NCI-H1105 (cell line): ENCODE measurements around the gene LYPD8.

Experiments used
- DNase-seq: peaks from one replicate; lab custom pipeline; 2025; lab: John Stamatoyannopoulos, UW

The LYPD8 gene

DNA sequence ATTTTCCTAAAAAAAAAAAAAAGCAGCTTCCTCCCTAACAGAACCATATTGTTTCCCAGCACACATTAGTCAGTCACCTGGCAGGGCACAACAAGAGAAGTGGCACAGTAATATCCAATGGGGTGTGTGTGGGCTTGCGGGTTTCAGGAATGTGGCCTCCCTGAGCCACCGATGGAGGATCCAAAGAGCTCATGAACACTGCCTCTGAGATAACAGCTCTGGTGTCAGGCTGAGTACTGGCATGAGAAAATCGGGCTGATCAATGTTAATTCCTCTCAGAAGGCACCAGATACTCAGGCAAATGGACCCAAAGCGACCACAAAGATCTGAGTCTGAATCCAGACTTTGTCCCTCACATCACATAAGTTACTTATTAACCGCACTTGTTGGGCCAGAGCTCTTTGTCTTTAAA is 2.2 kb upstream of the LYPD8 start:
- no peak for DNase-seq

DNA sequence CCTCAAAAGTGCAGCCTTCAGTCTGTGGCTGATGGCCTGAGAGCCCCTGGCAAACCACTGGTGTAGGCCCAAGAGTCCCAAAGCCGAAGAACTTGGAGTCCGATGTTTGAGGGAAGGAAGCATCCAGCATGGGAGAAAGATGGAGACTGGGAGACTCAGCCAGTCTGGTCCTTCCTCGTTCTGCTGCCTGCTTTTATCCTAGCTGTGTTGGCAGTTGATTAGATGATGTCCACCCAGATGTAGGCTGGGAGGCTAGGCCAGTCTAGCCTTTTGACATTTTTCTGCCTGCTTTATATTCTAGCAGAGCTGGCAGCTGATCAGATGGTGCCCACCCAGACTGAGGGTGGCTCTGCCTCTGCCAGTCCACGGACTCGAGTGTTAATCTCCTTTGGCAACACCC is 1.1 kb upstream of the LYPD8 start:
- no peak for DNase-seq

DNA sequence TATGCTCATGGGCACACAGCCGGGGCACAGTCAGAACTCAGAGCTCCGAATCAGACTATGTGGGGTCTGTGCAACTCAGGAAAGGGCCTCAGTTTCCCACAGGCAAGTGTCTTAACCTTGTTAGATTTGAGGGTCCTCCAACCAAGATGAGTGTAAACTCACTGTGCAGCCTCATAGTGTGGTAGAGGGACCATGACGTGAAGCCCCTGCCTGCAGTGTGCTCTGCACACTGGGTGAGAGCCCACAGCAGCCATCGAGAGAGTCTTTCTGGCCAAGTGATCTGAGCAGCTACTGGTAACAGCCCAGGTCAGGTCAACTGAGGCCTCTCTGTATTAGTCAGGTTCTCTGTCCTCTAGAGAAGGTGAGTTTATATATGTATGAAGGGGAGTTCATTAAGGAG is 592 bp upstream of the LYPD8 start:
- DNase-seq, result no peak

DNA sequence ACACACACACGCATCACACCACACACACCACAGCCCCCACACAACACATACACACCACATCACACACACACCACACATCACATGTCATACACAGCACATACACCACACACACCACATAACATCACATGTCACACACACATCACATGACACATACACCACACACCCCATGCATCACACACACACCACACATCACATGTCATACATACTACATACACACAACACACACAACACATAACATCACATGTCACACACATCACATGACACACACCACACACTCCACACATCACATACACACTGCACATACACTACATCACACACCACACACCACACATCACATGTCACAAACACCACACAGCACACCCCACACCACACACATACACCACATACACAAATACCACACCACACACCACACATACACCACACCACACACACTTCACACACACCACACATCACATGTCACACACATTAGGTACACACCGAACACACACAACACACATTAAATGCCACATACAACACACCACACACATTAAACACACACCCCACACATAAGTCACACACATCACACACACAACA is 1.8 kb downstream of the LYPD8 start:
- DNase-seq, result no peak

DNA sequence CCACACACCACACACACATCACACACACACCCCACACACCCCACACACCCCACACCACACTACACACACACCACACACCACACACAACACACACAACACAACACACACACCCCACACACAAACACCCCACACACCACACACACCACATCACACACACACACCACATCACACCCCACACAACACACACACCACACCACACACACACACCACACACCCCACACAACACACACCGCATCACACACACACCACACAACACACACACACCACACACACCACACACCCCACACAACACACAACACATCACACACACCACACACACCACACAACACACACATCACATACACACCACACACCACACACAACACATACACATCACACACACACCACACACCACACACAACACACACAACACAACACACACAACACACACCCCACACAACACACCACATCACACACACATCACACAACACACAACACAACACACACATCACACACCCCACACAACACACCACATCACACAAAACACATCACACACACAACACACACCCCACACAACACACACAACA is 2.4 kb downstream of the LYPD8 start:
- no peak for DNase-seq

DNA sequence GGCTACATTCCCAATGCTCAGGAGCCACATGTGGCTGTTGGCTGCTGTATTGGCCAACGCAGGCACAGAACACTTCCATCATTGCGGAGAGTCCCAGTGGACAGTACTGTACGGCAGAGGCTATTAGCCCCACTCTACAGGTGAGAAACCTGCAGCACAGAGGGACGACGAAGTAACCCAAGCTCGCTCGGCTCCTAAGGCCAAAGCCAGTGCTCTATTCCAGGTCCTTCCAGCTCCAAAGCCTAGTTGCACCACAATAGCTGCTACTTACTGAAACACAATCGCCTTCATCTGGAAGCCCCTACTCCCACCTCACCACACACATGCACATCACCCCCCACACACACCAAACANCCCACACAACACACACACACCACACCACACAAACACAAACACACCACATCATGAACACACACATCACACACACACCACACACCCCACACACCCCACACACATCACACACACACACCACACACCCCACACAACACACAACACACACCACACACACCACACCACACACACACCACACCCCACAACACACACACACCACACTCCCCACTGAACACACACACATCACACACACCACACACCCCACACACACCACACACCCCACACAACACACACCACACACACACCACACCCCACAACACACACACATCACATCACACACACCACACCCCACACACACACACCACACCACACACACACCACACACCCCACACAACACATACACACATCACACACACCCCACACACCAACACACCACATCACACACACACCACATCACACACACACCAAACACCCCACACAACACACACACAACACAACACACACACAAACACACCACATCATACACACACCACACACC is 3.2 kb downstream of the LYPD8 start:
- DNase-seq, result no peak

DNA sequence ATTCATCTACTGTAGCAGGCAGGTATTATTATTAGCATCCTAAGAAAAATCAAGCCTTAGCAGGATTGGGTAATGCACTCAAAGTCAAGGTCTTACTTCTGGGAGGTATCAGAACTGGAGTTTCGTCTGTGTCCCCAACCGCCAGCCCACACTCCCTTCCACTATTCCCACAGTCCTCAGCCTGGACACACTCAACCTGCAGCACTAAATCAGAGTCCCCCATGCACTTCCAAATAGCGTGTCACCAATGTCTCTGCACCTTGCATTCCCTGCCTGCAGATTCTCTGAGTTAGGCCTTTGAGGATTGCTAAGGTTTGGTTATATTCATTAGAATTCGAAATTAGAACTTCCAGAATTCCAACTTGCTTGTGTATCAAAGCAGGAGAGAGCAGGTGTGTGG is 3.9 kb downstream of the LYPD8 start:
- no peak for DNase-seq

DNA sequence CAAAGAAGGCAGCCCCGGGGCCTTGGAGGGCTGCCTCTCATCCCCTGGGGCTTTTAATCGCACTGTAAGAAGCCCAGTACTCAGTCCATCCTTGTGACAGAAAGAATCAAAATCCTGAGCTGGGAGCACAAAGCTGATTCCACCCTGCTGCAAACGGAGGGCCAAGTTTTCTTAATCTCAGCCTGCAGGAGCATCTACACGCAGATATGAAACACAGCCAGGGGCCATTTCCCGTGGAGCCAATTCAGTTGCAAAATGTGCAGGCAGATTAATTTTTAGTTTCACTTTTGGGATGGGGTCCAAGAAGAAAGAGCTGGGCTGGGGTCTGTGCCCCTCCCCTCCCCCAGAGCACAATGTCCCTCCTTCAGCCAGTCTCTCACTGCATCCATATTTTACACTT is 4.4 kb downstream of the LYPD8 start:
- DNase-seq, result no peak

DNA sequence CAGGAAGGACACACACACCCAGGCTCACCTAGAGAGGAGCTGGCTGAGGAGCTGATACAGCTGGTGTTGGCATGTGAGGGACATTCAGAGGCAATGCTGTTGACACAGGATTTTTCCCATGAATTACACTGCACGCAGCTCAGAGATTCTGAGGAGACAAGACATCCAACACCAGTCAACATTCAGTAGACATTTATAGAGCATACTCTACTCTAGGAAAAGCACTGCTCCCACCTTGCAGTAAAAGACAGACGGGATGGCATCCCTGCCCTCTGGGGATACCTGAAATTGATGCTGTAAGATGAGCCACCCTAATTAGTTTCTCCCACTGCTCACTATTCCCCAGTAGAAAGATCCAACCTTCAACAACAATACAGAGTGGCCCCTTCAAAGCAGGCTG is 5.1 kb downstream of the LYPD8 start:
- no peak for DNase-seq

DNA sequence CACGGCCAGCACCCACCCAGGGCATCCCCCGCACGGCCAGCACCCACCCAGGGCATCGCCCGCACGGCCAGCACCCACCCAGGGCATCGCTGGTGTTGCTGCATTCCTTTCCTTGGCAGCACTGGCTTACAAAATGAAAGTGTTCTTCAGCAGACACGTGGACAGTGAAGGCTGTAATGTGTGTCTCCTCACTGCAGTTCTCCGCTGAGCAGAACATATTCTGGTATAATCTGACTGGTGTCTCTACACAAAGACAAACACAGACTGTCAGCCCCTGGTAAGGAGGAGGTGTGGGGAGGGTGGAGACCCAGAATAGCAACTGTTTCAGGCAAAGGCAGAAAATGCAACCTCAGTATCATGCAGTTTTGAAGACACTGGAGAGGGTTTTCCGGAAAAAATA is 7.3 kb downstream of the LYPD8 start:
- no peak for DNase-seq

DNA sequence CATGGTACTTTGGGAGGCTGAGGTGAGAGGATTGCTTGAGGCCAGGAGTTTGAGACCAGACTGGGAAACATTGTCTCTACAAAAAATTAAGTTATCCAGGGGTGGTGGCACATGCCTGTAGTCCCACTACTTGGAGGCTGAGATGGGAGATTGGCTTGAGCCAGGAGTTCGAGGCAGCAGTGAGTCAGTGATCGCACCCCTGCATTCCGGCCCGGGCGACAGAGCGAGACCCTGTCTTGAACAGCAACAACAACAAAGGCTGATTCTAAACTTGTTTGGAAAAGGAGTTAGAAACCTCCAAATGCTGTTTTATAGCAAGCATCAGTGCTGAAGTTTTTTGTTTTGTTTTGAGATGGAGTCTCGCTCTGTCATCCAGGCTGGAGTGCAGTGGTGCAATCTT is 14.7 kb downstream of the LYPD8 start:
- no peak for DNase-seq

DNA sequence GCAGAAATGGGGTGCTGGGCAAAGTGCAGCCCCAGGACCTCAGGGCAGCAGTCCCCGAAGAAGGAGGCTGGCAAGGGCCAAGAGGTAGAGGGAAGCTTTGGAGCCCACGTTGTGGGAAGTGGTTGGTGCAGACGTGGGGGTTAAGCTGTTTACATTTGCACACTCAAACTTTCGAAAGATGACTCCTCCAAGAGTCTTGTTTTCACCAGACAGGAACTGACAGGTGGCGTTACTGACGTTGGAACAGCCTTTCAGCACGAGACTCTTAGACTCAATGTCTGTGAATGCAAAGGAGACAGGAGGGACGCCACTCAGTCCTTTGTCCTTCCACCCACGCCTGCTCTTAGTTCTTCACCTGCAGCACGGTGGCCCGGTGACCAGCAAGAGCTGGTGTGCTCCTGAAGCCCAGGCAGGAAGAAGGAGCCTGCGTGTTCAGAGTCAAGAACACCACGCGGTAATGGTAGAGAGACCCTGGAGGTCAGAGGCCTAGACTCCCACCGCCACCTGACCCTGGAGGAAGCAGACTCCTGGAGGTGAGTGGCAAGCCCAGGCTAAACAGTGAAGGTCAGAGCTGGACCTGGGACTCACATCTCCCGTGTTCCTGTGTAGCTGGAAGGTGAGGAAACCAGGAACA is 15.9 kb downstream of the LYPD8 start:
- no peak for DNase-seq

DNA sequence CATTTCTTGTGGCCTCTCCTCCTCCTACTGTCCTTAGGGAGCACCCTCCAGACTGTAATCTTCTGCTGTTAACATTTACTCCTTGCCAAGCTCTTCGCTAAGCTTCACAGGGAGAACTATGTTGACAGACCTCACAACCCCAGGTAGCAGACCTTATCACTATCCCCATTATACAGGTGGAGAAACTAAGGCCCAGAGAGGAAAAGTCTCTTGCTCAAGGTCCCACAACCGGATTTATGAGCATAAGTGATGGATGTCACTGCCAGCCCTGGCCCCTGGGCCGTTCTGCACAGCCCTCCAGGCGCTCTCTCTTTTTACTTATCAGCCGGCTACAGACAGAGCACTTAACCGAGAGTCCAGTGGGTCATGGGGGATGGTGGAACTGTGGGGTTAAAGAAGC is 18.1 kb downstream of the LYPD8 start:
- no peak for DNase-seq

DNA sequence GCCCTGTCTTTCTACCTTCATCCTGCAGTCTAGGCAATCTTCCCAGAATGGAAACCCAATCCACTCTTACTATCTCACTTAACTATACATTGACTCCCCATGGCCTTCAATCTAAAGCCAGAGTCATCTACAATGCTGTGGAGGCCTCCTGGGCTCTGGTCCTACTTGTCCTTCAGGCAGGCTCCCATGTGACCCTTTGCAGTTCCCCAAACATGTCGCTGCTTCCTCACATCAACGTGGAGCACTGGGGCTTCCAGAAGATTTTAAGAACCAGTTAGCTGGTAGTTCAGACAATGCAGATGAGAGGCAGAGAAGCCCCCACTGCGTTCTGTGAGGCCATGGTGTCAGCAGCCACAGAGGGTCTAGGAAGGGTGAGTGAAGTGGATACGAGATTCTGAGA is 18.6 kb downstream of the LYPD8 start:
- DNase-seq, result no peak

DNA sequence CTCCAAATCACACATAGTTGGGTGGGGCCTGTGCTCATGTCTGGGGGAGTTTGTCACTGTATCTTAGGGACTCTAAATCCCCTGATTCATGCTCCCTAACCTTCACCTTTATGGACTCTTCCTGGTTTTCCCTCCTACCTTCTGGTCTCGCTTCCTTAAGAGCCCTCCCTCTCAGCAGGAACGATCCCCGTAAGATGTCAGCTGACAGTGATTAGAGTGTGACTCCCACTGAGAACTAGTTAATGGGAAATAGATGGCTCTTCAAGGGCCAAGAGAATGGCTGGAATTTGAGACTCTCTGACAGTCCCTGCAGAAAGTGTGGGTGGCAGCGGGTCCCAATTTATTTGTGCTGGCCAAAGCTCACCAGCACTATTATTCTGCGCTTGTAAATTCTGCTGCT is 22.0 kb downstream of the LYPD8 start:
- DNase-seq, result no peak

DNA sequence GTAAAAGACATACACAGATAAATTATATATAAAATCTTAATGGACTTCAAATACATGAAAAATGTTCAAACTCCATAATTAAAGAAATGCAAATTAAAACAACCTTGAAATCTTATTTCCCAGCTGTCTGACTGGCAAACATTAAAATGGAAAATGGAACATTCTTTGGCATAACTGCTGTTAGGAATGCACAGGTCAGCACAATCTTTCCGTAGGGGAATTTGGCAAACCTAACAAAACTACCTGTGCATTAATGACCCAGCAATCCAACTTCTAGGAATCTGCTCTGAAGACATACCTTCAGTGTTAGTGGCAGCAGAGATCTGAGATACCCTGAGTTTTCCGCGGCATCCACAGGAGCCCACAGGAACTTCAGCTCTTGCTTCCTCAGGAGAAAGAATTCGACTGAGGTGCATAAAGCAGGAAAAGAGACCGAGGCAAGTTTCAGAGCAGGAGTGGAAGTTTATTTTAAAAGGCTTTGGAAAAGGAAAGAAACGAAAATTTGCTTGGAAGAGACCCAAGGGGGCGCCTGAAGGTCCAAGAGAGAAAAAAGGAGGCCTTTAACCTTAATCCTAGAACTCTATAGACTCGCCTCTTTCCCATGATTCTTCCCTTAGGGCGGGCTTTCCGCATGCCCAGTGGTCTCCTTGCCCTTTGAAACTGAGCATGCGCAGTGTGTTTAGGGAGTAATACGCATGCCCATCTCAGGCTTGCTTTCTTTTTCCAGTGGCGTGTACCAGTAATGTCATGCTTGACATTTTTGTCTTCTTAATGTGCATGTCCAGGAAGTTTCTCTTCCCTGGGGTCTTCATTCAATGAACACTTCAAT is 24.8 kb downstream of the LYPD8 start:
- DNase-seq, result no peak

DNA sequence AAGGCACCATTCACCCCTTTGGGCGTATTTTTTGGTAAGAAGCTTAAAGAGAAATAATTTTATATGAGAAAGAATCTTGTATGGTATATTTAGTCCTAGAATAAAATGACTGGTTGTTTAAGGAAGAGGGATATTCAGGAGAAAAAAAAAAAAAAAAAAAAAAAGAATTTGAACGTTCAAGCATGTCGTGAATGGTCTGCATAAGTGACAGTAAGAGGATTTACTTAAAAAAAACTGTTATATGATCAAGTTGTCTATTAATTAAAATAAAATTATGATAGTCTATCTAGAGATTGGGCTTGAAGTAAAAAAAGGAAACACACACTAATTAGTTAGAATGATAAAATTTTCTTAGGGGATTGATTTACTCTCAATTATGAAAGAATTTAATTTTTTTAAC is 41.3 kb downstream of the LYPD8 start:
- DNase-seq, result no peak

DNA sequence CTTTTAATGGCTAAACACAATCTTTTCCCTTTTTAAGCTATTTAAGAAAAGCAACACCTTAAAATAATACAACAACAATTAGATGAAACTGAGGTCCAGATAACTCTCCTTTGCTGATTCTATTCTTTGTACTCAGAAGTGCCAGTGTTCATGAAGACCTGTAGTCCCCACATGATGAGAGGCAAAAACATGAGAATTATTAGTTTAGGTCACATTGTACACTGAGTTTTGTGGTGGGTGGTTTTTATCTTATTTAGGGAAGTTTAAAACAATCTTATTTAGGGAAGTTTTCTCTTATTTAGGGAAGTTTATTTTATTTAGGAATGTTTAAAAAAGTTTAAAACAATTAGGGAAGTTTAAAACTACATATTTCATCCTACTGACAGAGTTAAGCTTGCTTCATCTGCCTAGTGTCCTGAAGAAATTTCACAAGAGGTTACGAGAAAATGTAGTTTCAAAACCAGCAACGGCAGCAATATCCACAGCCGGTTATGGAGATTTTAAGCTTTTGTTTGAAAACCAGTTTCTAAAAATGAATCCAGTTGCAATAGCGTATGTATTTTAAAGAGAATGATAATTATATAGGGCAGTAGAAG is 45.2 kb downstream of the LYPD8 start:
- no peak for DNase-seq

DNA sequence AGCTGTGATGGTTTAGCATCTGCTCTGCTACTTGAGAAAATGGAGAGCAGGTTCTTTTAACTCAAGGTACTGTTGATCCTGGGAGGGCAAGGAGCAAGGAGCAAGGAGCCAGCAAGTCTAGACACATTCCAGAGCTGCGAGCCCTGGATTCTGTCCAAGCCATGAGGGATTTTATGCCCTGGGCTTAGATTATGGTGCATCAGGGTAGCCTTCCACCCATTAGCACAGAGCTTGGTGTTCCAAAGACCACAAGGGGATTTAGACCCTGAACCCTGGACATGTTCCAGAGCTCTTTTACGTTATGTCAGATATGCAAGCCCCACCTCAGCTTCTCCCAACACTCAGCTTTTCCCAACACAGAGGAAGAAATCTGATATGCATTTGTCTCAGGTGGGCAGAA is 51.0 kb downstream of the LYPD8 start:
- DNase-seq, result no peak

DNA sequence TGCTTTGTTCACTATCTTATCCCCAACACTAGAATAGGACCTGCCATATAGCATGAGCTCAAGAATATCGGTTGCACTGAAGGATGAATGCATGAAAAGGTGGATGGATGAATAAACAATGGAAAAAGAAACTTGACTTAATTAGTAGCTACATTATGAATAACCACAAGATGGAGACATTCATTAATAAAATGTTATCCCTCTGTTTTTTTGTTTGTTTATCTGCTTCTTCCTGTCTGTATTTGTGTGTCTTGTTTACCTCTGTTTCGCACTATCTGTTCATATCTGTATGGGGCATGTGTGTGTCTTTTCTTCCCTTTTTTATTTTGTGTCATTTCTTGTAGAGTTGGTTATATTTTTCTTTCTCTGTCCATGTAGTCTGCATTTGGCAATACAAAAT is 51.9 kb downstream of the LYPD8 start:
- no peak for DNase-seq

DNA sequence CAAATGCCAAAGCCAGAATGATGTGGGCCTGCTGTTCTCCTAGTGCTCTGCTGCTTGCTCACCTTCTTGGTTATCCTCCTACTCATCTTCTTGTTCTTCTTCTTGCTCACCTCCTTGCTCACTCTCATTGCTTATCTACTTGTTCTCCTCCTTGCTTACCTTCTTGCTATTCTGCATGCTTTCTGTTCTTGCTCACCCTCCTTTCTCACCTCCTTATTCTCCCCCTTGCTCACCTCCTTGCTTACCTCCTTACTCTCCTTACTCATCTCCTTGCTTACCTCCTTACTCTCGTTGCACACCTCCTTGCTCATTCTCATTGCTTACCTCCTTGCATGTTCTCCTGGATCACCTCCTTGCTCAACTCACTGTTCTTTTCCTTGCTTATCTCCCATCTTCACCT is 52.8 kb downstream of the LYPD8 start, which contains the start of gene OR14I1:
OR14I1 (minus strand) TSS at position 53 of the 400 bp plus-strand sequence.
- DNase-seq, result no peak

DNA sequence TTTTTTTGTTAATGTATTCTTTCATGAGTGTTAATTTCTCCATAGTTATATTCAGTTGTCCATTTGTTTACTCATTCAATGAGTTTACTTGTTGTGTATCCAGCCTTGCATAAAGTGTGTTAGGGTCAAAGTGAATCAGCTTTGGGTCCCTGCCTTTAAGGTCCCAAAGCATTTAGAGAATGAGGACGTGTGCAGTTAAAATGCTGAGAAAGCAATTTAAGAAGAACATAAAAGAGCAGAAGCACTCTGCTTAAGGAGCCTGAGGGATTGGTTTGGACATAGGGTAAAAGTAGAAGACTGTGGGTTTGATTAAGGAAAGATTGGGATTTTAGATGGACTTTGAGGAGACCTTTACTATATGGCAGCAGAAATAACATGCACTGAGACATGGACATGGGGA is 56.5 kb downstream of the LYPD8 start:
- DNase-seq, result no peak
